IPS DF 6.9 (cell line): ENCODE data around the gene LCP2.

Experiments
- DNase-seq: peaks from one replicate; pipeline ENCODE4 v3.0.0-alpha.2; 2013; ENCODE audit warnings: low read depth, low spot score
- H3K27ac ChIP-seq: one replicate; pipeline ENCODE4 v1.5.1; 2013; ENCODE audit warnings: low read length, control low read depth
- H3K27me3 ChIP-seq: 2 replicates; pipeline ENCODE4 v1.6.1; 2013; ENCODE audit warnings: mild to moderate bottlenecking, low read length; ENCODE audit not compliant: control insufficient read depth, insufficient read depth
- H3K36me3 ChIP-seq: 2 replicates; pipeline ENCODE4 v1.6.1; 2013; ENCODE audit warnings: low read length; ENCODE audit not compliant: control insufficient read depth, insufficient read depth
- H3K4me1 ChIP-seq: 2 replicates; pipeline ENCODE4 v1.6.1; 2013; ENCODE audit warnings: low read length; ENCODE audit not compliant: control insufficient read depth, insufficient read depth
- H3K4me3 ChIP-seq: 2 replicates; pipeline ENCODE4 v1.5.1; 2013; ENCODE audit warnings: mild to moderate bottlenecking, low read length
- H3K9me3 ChIP-seq: 2 replicates; pipeline ENCODE4 v1.6.1; 2013; ENCODE audit warnings: low read length, inconsistent platforms; ENCODE audit not compliant: control insufficient read depth, insufficient read depth
- WGBS: extraction: QIAGEN DNeasy Blood & Tissue Kit; methylation state at CpG from one replicate; pipeline ENCODE4 v1.1.7; 2013; ENCODE audit warnings: mixed read lengths, missing lambda C conversion rate; ENCODE audit not compliant: insufficient read length, insufficient coverage; 5-methylcytosine and 5-hydroxymethylcytosine counted together

Gene LCP2

DNA sequence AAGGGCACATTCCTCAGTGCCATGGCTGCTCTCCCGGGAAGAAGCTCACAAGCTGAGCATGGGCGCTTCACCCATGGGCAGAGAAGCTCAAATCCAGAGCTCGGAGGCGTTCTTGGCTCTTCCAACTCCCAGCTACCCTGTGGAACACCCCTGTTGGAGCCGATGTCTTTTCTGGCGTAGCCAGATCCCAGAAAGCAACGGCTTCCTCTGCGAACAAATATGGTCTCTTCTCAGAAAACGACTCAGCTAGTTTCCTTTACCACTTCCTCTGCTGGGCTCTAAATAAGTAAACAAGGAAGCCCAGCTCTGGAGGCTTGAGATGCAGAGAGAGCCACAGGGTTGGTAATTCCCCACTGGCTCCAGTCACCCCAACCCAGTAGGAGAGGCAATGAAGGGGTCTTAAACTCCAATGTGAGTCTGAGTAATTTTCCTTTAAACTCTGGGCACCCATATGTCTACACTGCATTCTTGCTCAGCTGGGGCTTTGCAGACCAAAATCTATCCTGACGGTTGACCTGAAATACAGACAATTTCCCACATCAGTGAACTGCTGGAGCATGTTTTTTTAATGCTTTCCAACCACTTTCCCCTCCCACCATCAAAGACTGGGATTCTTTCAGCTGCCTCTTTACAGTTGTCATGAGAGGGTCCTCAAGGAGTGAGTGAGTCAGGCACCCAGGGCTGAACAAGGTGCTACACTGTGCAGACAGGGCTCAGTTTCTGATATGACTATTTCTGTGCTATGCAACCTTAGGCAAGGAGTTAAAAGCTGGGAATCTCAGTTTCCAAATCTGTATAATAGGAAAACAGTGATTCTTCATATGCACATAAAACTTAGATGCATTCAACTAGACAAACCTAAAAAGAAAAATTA, at the start of gene LCP2:
LCP2 (minus strand) TSS at position 189 of the 874 bp plus-strand sequence; CDS start at position 23, 166 bp downstream.
- no CpG with 5 or more reads among the region's 10 CpGs for WGBS
- DNase-seq: no peak

DNA sequence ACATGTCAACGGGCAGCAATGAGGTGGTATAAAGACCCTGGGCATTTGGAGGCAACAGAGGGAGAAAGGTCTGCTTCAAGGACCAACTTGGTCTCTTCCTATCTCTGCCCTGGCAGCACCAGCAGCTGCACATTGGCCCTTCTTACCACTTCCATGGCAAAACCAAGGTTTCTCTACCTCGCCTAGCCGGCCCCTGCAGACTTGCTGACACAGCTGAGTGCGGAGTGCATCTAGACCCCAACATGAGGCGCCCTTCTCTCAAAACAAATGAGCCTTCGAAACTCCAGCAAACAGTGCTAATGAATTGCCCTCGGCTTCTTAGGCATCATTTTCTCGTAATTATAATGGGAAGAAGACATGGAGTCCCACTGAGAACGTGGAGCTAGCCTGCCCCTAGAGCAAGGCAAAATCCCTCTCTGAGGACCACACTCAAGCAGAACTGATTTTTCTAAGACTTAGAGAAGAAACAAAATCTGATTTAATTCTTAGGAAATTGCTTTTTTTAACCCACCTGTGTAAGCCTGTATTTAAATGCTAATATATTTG, 49.5 kb upstream of the LCP2 start:
- Histone ChIP-seq H3K27me3 (no peaks in the 10 kb centered on the region), H3K4me3 (no peak overlapping the region), H3K4me1 (no peaks in the 10 kb centered on the region), H3K27ac (no peak overlapping the region), H3K9me3 (no peaks in the 10 kb centered on the region), H3K36me3 (no peaks in the 10 kb centered on the region)
- WGBS: no CpG with 5 or more reads among the region's 9 CpGs
- DNase-seq: no peak

More for the DNA sequence above, at the start of gene LCP2:
- no peaks in the 10 kb centered on the region for H3K9me3 ChIP-seq
- H3K4me3 ChIP-seq: no peak within 1 kb of the TSS
- H3K4me1 ChIP-seq: no peaks in the 10 kb centered on the region
- H3K27ac ChIP-seq: no peak within 1 kb of the TSS
- no peaks in the 10 kb centered on the region for H3K27me3 ChIP-seq
- H3K36me3 ChIP-seq: no peaks in the 10 kb centered on the region

DNA sequence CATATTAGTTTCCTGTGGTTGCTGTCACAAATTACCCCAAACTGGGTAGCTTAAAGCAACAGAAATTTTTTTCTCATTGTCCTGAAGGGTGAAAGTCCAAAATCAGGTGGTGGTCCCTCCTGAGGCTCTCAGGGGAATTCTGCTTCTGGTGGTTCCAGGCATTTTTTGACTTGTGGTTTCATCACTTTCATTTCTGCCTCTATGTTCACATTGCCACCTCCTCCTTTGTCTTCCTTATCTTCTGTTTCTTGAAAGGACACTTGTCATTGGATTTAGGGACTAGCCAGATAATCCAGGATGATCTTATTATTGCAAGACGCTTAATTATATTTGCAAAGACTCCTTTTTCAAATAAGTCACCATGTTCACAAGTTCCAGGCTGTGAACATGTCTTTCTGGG, 48.4 kb upstream of the LCP2 start:
- Histone ChIP-seq H3K4me1 (no peaks in the 10 kb centered on the region; the same call in 1 of the 2 replicates), H3K9me3 (peaks cover 3% of the 10 kb centered on the region; the same call in 1 of the 2 replicates), H3K4me3 (no peak overlapping the region), H3K27me3 (no peaks in the 10 kb centered on the region), H3K36me3 (0 out of 2 replicates have a peak, but pooled peaks cover 2% of the 10 kb centered on the region), H3K27ac (no peak overlapping the region)
- DNase-seq: no peak
- WGBS: no CpG with 5 or more reads among the region's 1 CpG

DNA sequence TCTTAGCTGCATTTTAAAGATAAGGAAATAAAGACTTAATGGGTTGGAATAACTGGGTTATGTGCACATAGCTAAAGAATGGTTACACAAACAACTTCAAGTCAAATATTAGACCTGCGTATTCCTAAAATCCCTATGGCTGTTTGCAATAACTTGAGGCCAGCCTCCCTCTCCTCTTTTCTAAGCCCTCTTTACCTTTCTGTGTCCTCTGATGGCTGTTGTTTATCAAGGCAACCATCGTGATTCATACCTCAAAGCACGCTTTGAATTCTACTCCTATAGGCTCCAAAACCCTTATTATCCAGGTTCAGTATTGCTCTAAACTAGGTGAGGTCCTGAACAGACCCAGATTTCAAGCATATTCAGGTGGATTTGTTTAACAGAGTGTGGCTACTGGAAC, 45.6 kb upstream of the LCP2 start:
- no peak overlapping the region for H3K27ac ChIP-seq
- WGBS: no CpG with 5 or more reads among the region's 3 CpGs
- no peak overlapping the region for H3K4me3 ChIP-seq
- peaks cover 3% of the 10 kb centered on the region; the same call in 1 of the 2 replicates for H3K9me3 ChIP-seq
- 0 out of 2 replicates have a peak, but pooled peaks cover 2% of the 10 kb centered on the region for H3K36me3 ChIP-seq
- DNase-seq: no peak
- H3K4me1 ChIP-seq: no peaks in the 10 kb centered on the region; the same call in 1 of the 2 replicates
- H3K27me3 ChIP-seq: no peaks in the 10 kb centered on the region

DNA sequence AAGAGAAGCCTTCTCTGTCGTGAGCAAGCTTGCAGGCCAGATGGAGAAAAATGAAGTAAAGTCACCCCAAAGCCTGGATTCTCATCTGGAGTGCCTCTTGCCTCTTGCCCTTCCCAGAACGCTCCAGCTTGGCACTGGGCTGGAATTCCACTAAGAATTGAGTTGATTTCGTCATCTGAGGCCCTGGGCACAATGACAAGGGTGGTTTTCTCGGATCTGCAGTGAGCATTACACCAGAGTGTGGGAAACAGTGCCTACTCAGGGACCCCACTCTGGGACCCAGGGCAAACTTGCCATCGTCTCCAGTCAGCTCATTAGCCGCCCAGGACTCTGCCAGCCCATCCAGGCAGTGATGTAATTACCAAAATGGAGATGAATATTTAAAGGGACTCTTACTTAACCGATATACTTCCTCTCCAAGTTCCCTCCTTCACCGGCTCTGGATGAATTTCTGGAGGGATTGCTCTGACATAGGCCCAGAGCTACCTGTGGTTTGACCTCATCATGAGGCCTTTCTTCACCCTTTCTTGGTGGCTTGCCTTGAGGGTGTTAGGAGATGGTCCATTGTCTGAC, 44.7 kb upstream of the LCP2 start:
- Histone ChIP-seq H3K36me3 (0 out of 2 replicates have a peak, but pooled peaks cover 2% of the 10 kb centered on the region), H3K27me3 (no peaks in the 10 kb centered on the region), H3K4me1 (no peaks in the 10 kb centered on the region; the same call in none of the 2 replicates), H3K9me3 (peaks cover 3% of the 10 kb centered on the region; the same call in 1 of the 2 replicates), H3K27ac (no peak overlapping the region), H3K4me3 (no peak overlapping the region)
- DNase-seq: no peak
- no CpG with 5 or more reads among the region's 8 CpGs for WGBS

DNA sequence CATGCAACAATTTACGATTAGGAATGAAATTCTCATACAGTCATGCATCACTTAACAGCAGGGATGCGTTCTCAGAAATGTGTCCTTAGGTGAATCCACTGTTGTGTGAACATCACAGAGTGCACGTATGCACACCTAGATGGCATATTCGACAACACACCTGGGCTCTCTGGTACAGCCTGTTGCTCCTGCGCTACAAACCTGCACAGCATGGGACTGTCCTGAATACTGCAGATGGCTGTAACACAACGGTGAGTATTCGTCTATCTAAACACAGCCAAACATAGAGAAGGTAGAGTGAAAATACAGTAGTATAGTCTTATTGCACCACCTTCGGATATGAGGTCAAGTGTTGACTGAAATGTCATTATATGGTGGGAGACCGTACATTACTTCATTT, 44.0 kb upstream of the LCP2 start:
- no CpG with 5 or more reads among the region's 9 CpGs for WGBS
- Histone ChIP-seq H3K27ac (no peak overlapping the region), H3K4me3 (no peak overlapping the region), H3K9me3 (peaks cover 3% of the 10 kb centered on the region; the same call in 1 of the 2 replicates), H3K27me3 (no peaks in the 10 kb centered on the region), H3K36me3 (0 out of 2 replicates have a peak, but pooled peaks cover 2% of the 10 kb centered on the region), H3K4me1 (peaks cover 3% of the 10 kb centered on the region)
- DNase-seq: no peak

DNA sequence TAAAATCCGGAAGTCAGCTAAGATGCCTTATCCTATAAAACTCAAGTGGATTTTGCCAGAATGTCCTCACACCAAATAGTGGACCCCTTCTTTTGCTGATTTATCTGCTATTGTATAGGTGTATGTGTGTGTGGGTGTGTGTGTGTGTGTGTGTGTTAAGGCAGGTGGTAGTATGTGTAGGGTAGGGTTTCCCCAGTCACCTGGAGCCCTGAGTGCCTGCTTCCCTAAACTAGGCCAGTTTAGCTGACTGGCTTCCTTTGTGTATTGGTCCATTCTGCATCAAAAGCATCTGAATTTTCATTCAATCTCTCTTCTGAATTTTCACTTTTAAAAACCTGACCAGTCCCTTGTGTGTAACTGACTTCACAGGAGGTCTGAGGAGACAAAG, 42.2 kb upstream of the LCP2 start:
- no peaks in the 10 kb centered on the region for H3K27me3 ChIP-seq
- H3K4me3 ChIP-seq: no peak overlapping the region
- H3K9me3 ChIP-seq: peaks cover 3% of the 10 kb centered on the region; the same call in 1 of the 2 replicates
- H3K4me1 ChIP-seq: peaks cover 3% of the 10 kb centered on the region
- WGBS: no CpG with 5 or more reads among the region's 1 CpG
- no peak for DNase-seq
- H3K36me3 ChIP-seq: 0 out of 2 replicates have a peak, but pooled peaks cover 2% of the 10 kb centered on the region
- no peak overlapping the region for H3K27ac ChIP-seq

DNA sequence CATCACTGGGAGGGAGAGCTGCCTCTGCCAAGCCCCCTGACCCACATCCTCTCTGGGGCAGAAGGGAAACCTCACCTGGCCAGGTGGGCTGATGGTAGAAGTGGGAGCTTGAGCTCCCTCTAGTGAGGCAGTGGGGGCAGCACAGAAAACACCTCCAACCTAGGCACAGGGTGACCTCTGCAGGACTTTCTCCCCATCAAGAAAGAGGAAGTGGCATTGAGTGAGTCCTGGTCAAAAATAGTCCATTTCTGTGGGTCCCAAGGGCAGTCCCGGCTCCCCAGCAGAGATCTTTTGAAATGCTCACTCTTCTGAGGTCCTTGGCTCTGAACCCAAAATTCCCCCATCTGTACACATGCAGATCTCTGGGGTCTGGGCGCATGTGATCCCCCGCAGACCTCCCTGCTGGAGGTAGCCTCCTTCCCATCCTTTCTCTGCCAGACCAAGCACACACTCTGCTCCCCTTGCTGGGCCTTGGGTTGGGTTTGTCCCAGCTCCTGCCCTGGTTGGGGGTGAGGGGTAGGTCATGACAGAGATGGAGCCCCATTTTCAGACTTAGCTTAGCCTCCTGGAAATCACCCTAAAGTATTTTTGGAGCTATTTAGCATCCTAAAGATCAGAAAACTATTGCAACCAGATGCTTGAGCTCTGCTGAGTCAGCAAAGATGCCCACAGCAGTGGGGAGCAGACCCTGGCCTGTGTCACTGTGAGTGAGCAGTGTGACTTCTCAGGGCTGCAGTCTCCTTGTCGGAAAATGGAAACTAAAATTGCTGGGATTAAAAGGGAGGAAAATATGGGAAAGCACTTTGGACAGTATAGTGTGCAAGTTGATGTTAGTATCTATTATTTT, 41.6 kb upstream of the LCP2 start:
- no peak for DNase-seq
- peaks cover 3% of the 10 kb centered on the region for H3K4me1 ChIP-seq
- no peak overlapping the region for H3K4me3 ChIP-seq
- H3K9me3 ChIP-seq: peaks cover 3% of the 10 kb centered on the region; the same call in 1 of the 2 replicates
- H3K27ac ChIP-seq: no peak overlapping the region
- H3K36me3 ChIP-seq: 0 out of 2 replicates have a peak, but pooled peaks cover 2% of the 10 kb centered on the region
- H3K27me3 ChIP-seq: no peaks in the 10 kb centered on the region
- no CpG with 5 or more reads among the region's 4 CpGs for WGBS

DNA sequence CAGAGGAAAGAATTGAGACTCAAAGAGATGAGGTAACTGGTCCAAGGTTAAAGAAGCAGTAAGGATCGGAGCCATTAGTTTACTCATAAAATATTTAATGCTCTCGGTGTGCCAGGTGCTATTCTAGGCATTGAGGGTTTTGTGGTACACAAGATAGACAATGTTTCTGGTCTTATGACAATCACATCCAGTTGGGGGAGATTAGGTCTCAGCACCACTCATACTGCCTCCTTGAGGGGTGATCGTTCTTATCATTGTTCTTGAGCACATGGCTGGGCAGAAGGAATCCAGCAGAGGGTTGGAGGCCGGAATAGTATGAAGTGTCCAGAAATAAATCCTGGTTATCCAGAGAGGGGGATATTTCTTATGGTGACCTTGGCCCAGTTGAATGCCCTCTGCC, 40.7 kb upstream of the LCP2 start:
- no peak overlapping the region for H3K27ac ChIP-seq
- peaks cover 10% of the 10 kb centered on the region for H3K4me1 ChIP-seq
- 0 out of 2 replicates have a peak, but pooled peaks cover 2% of the 10 kb centered on the region for H3K36me3 ChIP-seq
- H3K27me3 ChIP-seq: no peaks in the 10 kb centered on the region
- no peak overlapping the region for H3K4me3 ChIP-seq
- WGBS: no CpG with 5 or more reads among the region's 4 CpGs
- H3K9me3 ChIP-seq: peaks cover 3% of the 10 kb centered on the region; the same call in 1 of the 2 replicates
- DNase-seq: no peak
